GM19240 (cell line): ENCODE results near the gene ZNF660.
"Not testable (repeated sequence)": the region's sequence is repeated elsewhere in the genome, so short reads cannot be mapped to it uniquely, and the experiment has no call there.

Experiments
- DNase-seq: peaks from one replicate; pipeline ENCODE4 v3.0.0; 2011; ENCODE audit warnings: low spot score; ENCODE audit not compliant: insufficient read length

Gene ZNF660

DNA sequence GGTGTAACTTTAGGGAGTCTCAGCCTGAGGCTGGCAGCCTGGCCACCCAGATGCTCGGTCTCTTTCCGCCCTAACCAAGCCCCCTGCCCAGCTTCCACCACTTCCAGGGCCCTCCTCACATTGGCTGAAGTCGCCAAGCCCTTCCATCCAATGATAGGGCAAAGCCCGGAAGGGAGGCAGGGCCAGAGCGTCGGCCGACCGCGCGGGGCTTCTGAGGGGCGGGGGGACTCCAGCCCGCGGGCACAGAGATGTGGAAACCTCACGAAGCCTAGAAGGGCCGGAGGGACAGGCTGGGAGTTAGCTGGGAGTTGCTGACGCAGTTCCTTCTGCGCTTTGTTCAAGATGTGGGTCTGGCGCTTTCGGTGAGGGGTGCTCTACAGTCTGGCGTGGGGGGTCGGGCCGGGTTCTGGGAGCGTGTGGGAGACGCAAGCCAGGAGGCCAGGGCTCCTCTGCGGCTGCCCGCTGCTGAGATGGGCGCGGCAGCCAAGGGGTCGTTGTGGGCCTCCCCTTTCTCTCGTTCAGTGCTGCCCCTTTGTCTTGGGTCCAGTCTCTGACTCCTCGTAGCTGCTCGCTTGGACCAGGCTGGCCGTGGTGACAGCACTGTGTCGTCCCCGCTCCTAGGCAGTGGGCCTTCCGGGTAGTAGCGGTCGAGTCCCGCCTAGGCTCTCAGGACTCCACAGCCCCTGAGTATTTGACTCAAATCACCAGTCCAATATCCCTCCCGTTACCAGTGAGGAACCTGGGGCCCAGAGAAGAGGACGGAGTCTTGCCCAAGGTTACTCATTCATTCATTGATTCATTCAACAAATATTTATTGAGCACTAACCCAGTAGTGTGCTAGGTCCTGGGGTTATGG lies at the start of gene ZNF660:
ZNF660 (plus strand) TSS at position 319 of the 856 bp plus-strand sequence. CDS start 9,230 bp downstream, outside the sequence.
- peak; percentile 59 for DNase-seq

DNA sequence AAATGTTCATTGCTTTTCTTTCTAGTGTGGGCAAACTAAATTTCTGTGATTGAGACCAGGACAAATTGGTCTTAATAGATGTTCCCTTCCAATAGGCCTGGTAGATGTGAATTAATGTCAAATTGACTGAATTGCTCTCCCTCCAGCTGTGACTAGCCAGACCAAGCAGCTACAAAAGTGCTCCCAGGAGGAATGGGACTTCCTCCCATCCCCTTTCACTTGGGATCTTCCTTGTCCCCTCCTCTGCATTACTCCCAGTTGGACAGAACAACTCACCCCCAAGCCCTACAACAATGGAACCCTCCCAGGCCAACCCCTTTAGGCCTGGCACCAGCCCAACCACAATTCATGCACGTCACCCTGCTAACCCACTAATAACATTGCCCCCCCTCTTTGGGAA lies 49.4 kb upstream of the ZNF660 start:
- no peak for DNase-seq

DNA sequence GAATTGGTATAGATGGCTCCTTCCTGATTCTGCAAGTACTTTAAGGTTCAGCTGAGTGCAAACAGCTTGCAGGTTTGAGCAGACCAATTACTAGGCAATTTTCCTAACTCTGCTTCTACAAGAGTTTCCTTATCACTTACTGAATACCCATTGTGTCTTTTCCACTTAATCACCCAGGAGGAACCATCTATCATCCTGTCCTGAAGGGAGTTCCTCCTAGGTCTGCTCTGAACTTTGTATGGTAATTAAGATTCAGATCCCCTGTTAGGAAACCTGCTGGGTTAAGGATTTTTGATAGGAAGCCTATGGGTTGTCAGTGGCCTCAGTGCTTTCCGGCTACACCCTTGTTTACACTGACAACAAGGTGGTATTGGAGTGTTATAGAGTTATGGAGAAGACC lies 40.0 kb upstream of the ZNF660 start:
- DNase-seq, result not testable (repeated sequence)

DNA sequence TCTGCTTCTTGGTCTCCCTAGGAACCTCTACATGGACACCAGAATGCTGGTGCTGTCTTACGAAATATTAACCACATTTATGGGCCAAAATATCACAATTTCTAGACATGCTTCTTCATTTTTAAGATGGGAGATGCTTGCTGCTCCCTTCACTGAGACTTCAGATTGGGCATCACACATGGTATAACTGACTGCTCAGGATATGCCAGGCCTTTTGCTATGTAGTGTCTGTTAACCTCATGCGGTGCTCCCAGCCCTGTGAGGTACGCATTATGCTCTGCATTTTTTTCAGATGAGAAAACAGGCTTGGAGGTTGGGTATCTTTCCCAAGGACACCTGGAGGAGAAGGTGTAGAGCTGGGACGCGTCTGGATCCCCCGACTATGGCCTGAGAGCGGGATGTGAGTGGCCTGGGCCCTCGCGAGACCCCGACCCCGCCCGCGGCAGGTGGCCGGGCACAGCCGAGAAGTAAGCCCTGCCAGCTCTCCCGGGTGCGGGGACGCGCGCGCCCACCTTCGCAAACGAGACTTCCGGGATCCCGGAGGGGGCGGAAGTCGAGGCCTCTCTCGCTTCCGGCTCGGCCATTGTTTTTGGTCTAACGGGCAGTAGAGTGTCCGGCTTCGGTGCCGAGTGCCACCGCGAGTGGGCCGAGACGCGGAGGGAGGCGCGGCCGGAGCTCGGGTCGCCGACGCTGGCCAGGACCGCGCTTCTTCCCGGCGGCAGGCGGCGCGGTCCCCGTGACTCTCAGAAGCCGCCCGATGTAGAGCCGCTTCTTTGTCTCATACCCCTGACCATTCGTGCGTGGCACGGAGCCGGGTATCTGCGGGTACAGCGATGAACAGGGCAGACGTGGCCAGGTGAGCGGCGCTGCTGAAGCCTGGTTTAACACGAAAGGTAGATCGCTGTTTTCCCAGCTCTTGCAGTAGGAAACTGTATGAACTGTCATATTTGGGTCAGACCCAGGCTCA lies 29.9 kb upstream of the ZNF660 start, which contains the start of gene ZKSCAN7:
ZKSCAN7 (plus strand) TSS at position 568 of the 967 bp plus-strand sequence. CDS start 1,855 bp downstream, outside the sequence.
- DNase-seq, result peak; percentile 57

DNA sequence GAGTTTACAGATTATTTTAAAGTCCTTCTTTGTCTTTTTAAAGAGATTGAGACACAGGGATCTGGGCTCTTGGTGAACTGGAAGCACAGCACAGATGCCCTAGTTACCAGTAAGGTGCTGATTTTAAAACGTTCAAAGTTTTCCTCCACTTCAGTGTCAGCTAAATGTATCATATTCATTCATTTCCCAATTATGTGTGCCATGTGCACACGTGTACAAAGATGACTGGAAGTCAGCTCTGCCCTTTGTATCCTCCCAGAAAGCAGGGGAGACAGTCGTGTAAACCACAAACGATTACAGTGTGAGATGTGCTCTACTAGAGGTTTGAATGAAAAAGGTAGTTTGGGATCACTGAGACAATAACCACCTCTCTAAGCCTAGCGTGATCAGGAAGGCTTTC lies 29.0 kb upstream of the ZNF660 start:
- DNase-seq, result no peak

DNA sequence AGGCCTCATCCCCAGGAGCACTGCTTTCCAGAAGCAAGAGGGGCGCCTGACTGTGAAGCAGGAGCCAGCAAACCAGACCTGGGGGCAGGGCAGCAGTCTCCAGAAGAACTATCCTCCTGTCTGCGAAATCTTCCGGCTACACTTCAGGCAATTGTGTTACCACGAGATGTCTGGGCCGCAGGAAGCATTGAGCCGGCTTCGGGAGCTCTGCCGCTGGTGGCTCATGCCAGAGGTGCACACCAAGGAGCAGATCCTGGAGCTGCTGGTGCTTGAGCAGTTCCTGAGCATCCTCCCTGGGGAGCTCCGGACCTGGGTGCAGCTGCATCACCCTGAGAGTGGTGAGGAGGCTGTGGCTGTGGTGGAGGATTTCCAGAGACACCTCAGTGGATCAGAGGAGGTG lies 27.7 kb upstream of the ZNF660 start:
- DNase-seq, result no peak

DNA sequence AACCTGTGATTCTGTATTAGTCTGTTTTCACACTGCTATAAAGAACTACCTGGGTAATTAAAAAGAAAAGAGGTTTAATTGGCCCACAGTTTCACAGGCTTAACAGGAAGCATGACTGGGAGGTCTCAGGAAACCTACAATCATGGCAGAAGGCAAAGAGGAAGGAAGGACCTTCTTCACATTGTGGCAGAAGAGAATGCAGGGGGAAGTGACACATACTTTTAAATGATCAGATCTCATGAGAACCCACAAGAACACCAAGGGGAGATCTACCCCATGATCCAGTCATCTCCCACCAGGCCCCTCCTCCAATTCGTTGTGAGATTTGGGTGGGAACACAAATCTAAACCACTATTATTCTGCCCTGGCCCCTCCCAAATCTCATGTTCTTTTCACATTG lies 23.7 kb upstream of the ZNF660 start:
- no peak for DNase-seq

DNA sequence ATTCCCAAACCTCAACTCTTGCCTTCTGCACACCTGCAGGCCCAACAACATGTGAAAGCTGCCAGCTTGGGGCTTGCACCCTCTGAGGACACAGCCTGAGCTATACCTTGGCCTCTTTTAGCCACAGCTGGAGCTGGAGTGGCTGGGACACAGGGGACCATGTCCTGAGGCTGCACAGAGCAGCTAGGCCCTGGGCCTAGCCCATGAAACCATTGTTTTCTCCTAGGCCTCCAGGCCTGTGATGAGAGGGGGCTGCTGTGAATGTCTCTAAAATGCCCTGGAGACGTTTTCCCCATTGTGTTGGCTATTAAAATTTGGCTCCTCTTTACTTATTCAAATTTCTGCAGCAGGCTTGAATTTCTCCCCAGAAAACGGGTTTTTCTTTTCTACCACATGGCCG lies 22.6 kb upstream of the ZNF660 start:
- DNase-seq, result no peak

DNA sequence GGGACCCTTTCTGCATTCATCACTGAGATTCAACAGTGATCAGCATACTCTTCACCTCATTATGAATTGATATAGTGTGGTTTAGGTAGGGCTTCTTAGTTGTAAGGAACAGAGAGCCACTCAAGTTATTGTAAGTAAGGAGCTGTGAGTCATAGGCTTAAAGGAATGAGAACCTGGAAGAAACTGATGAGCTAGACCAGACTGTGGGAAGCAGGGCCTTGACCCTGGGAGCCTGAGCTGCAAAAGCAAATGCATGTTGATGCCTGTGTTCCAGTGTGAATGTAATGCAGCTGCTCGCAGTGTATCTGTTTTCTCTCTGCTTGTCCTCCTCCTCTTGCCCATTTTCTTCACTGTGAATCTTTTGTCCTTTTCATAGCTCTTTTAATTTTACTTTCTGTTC lies 16.2 kb upstream of the ZNF660 start:
- no peak for DNase-seq

DNA sequence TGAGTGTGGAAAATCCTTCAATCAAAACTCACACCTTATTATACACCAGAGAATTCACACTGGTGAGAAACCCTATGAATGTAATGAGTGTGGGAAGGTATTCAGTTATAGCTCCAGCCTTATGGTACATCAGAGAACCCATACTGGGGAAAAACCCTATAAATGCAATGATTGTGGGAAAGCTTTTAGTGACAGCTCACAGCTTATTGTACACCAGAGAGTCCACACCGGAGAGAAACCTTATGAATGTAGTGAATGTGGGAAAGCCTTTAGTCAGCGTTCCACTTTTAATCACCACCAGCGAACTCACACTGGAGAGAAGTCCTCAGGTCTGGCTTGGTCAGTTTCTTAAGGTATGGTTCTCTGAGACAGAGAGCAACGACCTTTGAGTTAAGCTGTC lies 13.7 kb upstream of the ZNF660 start:
- DNase-seq, result no peak

DNA sequence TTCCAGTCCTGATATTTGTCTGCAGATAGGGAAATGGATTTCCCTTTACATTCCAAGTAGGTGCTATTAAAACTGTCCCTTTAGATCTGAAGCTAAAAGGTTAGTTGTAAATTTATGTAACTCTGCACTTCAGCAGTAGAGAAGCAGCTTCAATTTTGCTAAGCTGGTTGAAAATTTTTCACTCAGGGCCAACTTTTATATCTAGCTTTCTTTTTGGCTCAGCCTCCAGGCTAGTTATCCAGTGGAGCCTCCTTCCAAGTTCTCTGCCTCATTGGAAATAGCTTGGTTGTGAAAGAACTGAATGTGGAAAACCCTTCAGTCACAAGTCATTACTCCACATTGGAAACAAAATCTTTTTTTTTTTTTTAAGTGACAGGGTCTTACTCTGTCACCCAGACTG lies 8.2 kb upstream of the ZNF660 start:
- no peak for DNase-seq

DNA sequence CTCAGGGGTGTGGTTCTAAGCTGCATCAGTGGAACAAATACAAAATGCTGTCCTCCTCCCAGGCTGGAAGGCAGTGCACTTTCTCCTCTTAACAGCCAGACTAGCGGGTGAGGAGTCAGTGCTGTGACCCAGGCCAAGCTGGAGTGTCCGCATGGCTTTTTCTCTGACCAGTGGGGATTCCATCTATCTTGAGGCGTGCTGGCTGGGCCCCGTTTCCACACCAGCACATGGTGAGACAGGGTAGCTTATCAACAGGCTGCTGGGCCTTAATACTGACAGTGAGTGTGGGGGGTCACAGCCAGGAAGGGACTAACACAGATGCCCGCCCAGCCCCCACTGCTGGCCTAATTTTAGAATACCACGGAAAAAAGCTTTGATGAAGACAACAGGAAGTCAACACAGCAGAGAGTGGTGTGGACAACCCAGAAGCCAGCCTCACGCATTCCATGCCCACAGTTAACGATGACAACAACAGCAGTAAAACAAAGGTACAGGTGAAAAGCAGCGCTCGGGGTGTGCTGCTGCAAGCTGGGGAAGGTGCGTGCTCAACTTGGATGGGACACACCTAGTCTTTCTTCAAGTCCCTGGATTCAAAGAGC lies 7.3 kb upstream of the ZNF660 start:
- DNase-seq, result not testable (repeated sequence)

DNA sequence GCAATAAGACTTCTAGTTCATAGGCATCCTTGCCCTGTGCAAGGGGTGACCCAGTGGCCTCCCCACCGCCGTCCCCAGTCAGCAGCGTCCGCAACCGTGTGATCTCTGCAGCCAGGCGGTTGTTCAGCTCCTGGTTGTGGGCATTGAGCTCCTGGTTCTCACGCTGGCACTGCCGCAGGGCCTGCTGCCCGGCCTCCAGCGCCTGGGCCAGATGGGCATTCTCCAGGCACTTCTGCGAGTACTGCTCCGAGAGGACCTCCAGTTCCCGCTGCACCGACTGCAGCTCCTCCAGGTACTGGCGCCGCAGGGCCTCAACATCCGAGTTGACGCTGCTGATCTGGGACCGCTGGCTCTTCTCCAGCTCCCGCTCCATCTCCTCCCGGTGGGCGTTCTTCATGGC lies 6.4 kb upstream of the ZNF660 start:
- DNase-seq, result not testable (repeated sequence)

DNA sequence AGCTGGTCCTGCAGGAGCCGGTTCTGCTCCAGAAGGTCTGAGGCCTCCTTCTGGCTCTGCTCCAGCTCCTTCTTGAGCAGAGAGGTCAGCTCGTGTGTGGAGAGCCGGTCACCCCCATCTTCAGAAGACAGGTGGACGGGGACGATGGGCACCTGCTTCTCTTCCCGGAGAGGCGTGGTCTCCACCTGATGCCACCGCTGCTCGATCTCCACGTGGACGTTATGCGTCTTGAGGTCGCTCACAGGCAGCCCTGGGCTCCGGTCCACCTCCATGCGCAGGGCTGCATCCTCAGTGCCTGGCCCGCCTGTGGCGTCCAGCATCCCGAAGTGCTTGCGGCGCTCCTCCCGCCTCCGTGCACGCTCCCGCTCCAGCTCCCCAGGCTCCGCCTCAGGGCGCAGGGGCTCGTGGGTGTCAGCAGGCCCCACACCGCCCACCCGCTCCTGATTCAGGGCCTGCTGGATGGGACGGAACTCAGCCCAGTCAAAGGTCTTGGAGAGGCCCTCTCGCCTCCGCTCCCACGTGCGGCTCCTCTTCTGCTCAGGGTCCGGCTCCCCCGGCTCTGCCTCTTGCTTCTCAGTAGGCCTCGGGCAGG lies 5.7 kb upstream of the ZNF660 start:
- DNase-seq, result not testable (repeated sequence)

DNA sequence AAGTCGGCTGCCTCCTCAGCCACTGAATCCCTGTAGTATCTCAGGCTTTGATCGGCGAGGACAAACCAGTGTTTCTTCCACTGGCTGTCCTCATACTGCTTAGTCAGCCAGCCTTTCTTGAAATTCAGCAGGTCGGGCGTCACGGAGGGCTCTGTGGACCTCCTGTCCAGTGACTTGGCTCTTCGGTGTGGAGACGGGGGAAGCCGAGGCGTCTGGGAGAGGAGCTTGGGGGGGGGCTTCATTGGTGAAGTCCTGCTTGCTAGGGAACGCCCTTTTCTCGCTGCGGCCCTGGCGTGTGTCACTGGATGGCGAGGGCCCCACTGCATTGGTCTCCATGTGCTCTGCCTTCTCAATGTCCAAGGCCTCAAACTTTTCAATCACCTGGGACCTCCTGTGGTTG lies 5.0 kb upstream of the ZNF660 start:
- not testable (repeated sequence) for DNase-seq

DNA sequence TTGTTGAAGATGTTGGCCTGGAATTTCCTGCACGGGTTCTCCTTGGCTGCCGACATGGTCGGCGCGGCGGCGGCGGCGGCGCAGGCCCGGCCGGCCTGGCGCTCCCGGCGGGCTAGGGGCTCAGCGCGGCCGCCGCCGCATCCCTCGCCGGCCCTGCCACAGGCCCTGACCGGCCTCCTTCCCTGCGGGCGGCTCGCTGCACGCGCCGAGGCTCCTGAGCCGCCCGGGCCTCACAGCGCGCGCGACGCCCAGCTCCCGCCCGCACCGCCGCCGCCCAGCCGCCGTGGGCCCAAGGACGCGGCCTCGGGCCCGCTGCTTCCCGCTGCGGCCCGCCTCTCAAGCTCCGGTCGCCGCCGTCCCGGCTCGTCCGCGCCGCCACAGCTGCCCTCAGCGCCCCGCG lies 3.8 kb upstream of the ZNF660 start:
- not testable (repeated sequence) for DNase-seq

DNA sequence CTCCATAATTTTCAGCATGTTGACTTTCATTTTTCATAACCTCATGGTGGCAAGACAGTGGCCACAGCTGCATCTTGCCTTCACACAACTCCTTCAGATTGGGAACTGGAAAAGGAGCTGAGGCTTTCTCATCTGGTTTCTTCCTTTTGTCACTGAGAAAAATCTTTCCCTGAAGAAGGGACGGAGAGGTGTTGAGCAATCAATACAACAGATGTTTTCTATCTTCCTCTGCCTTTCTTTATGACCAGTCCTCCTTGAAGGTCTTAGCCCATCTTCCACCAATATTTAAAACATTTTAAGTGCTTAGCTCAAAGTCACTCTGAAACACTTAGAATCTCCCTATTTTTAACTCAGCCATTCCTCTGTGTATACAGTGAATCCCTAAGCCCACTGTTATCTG lies 11.9 kb downstream of the ZNF660 start:
- no peak for DNase-seq

DNA sequence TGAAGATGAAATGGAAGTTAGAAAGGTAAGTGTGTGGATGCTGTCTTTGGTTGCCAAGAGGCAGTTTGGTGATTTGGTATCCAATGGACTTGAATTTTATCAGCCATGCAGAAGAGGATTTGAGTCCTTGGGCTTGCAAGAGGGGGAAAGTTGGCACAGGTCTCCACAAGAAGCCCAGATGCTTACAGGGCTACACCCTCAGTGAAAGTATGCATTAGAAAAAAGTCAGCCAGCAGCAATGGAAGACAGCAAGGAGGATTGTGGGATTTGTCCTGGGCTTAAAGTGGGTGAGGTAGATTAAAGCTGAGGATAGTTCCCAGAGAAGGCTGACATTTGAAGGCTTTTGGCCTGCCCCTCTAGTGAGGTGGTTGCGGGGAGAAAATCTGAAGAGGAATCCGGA lies 17.0 kb downstream of the ZNF660 start:
- no peak for DNase-seq

DNA sequence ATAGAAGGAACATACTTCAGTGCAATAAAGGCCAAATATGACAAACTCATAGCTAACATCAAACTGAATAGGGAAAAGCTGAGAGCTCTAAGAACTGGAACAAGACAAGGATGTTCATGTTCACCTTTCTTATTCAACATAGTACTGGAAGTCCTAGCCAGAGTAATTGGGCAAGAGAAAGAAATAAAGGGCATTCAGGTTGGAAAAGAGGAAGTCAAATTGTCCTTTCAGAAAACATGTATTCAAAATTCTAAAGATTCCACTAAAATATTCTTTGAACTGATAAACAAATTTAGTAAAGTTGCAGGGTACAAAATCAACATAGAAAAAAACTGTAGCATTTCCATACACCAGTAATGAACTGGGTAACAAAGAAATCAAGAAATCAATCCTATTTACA lies 27.9 kb downstream of the ZNF660 start:
- DNase-seq, result no peak

DNA sequence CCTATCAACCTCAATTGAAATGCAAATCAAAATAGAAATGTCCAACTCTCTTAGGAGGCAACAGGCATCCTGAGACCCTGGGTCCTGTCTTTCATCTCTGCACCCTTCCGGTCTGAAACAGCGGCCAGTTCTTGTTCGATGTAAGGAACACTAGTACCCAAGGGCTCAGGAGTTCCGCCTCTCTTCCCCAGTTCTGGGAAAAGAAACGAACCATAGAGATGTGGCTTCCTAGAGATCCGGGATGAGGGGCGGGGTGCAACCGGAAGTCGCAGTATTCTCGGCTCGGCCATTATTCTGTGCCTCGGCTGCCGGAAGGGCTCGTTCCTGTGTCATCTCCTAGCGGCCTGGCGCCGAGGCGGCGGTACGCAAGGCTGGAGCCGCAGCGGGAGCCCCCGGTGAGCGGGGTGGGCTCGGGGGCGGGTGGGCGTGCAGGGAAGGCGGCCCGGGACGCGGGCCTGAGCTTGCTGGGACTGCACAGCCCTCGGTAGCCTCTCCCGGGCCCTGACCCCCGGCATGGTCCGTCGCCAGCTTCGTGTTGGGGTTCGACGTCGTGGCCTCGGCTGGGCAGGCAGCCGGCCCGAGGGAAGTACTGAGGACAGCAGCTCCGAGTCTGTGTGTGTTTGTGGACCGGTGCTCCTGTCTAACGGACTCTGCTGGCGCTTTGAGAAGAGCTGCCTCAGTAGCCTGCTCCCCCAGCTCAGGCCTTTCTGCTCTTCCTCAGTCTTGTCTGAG lies 40.2 kb downstream of the ZNF660 start, which contains the start of gene ZNF197:
ZNF197 (plus strand) TSS at position 288 of the 732 bp plus-strand sequence. CDS start 4,119 bp downstream, outside the sequence.
- peak; percentile 51 for DNase-seq
